A549 (cell line): Measurements from ENCODE around the gene IFI27L2. TPM values are rescaled to one million over a fixed set of nuclear protein-coding genes. Genes with fewer than 3 reads are reported as not detected.

ENCODE experiments used
- ATAC-seq, 2 experiments: fragments of 200-7000 bp in 1 of 2; fragments of >200 bp in 1 of 2; cut with Nextera tagmentation in 1 of 2; cut with Tn5 transposase in 1 of 2; 3 replicates each; pipeline versions ENCODE4 v1.8.0 to v1.9.1; 2018 to 2020; ENCODE audit warnings: mild to moderate bottlenecking in 1 of 2, moderate library complexity in 1 of 2
- CTCF ChIA-PET: fragments of 300-600 bp; sonication (Branson Sonifier 250); formaldehyde crosslinking; extraction: SDS; loops from one replicate; lab custom pipeline; 2021; ENCODE audit warnings: antibody characterized with exemption, inconsistent platforms; lab: Yijun Ruan, JAX
- POLR2A ChIA-PET: fragments of 350-600 bp; formaldehyde crosslinking; extraction: SDS; loops from one replicate; lab custom pipeline; 2021; ENCODE audit warnings: antibody characterized with exemption, inconsistent platforms; lab: Yijun Ruan, JAX
- DNase-seq, 2 experiments: peaks; one replicate each; pipeline versions ENCODE4 v3.0.0 to v3.0.0-alpha.2; 2011 to 2016; ENCODE audit warnings: low read depth in 1 of 2, low spot score in 1 of 2
- FAIRE-seq: peaks from 2 replicates; lab custom pipeline; 2011; peaks lifted over from hg19 to GRCh38; lab: Jason Lieb, UNC
- H3K27ac ChIP-seq, 2 experiments: fragments of >200 bp; sonication (Bioruptor Twin); formaldehyde crosslinking; 3 replicates each; pipeline ENCODE4 v1.5.1; 2016 to 2017
- H3K4me1 ChIP-seq: fragments of >200 bp; sonication (Bioruptor Twin); formaldehyde crosslinking; 3 replicates; pipeline ENCODE4 v1.6.1; 2016
- H3K4me2 ChIP-seq: fragments of >200 bp; sonication (Bioruptor Twin); formaldehyde crosslinking; 3 replicates; pipeline ENCODE4 v1.6.1; 2016
- H3K4me3 ChIP-seq: fragments of >200 bp; sonication (Bioruptor Twin); formaldehyde crosslinking; 3 replicates; pipeline ENCODE4 v1.5.1; 2016
- H3K9me3 ChIP-seq: fragments of >200 bp; sonication (Bioruptor Twin); formaldehyde crosslinking; 3 replicates; pipeline ENCODE4 v1.6.1; 2016
- CHD2 ChIP-seq: fragments of 150-350 bp; IDR thresholded peaks from 2 replicates; pipeline ENCODE4 v1.6.1; 2014; ENCODE audit warnings: low read length; ENCODE audit not compliant: partially characterized antibody
- ELK1 ChIP-seq: fragments of 150-350 bp; IDR thresholded peaks from 2 replicates; pipeline ENCODE4 v1.6.1; 2014; ENCODE audit warnings: low read depth, mild to moderate bottlenecking, low read length
- ESRRA ChIP-seq: fragments of 150-350 bp; IDR thresholded peaks from 2 replicates; pipeline ENCODE4 v1.6.1; 2014; ENCODE audit warnings: mild to moderate bottlenecking, low read length, borderline replicate concordance
- HDAC2 ChIP-seq: fragments of 200-600 bp; sonication (generic); IDR thresholded peaks from 2 replicates; pipeline ENCODE4 v1.6.1; 2016
- HEYL ChIP-seq: fragments of 250-450 bp; sonication (Bioruptor Pico); IDR thresholded peaks from 2 replicates; pipeline ENCODE4 v1.8.0; 2021; ENCODE audit warnings: mild to moderate bottlenecking, moderate library complexity
- HOXA7 ChIP-seq: fragments of 250-450 bp; sonication (Bioruptor Pico); IDR thresholded peaks from 2 replicates; pipeline ENCODE4 v1.5.0; 2020; ENCODE audit warnings: mild to moderate bottlenecking, moderate library complexity
- KDM1A ChIP-seq: fragments of 200-600 bp; sonication (generic); IDR thresholded peaks from 2 replicates; pipeline ENCODE4 v1.6.1; 2016; ENCODE audit warnings: low read depth, mild to moderate bottlenecking
- MAFK ChIP-seq: fragments of 450-650 bp; IDR thresholded peaks from 2 replicates; pipeline ENCODE4 v1.6.1; 2014; ENCODE audit not compliant: partially characterized antibody
- PBX3 ChIP-seq: IDR thresholded peaks from 2 replicates; pipeline ENCODE4 v1.6.1; 2012
- PHF8 ChIP-seq: fragments of 200-600 bp; sonication (generic); IDR thresholded peaks from 2 replicates; pipeline ENCODE4 v1.6.1; 2016; ENCODE audit warnings: low read depth, mild to moderate bottlenecking, antibody characterized with exemption, moderate library complexity, borderline replicate concordance
- RAD21 ChIP-seq, 2 experiments: fragments of >200 bp in 1 of 2; sonication (Bioruptor Twin) in 1 of 2; formaldehyde crosslinking in 1 of 2; IDR thresholded peaks in 1 of 2; conservative IDR thresholded peaks in 1 of 2; 2 replicates in 1 of 2; 3 replicates in 1 of 2; pipeline ENCODE4 v1.6.1; 2012 to 2018; ENCODE audit warnings: inconsistent platforms in 1 of 2
- SMC3 ChIP-seq: fragments of >200 bp; sonication (Bioruptor Twin); formaldehyde crosslinking; IDR thresholded peaks from 3 replicates; pipeline ENCODE4 v1.6.1; 2018; ENCODE audit warnings: inconsistent platforms
- ZFP36 ChIP-seq: fragments of 450-650 bp; IDR thresholded peaks from 2 replicates; pipeline ENCODE4 v1.6.1; 2014; ENCODE audit warnings: borderline replicate concordance; ENCODE audit not compliant: partially characterized antibody
- ZSCAN20 ChIP-seq: fragments of 250-450 bp; sonication (Bioruptor Pico); IDR thresholded peaks from 2 replicates; pipeline ENCODE4 v1.8.0; 2022; ENCODE audit warnings: mild to moderate bottlenecking, moderate library complexity
- WGBS: methylation state at CpG from one replicate; pipeline ENCODE4 v1.1.6; 2017; ENCODE audit errors: missing lambda C conversion rate; 5-methylcytosine and 5-hydroxymethylcytosine counted together
- polyA plus RNA-seq, 4 experiments: library from polyadenylated mRNA; depleted of rRNA in 3 of 4; stranded (reverse); fragments of >200 nt; fragmentation: RNase III in 1 of 4; extraction: RNeasy Plus Mini Kit Qiagen cat#74134 plus additional on column Dnase treatment in 1 of 4; gene quantifications; 2 replicates in 3 of 4; 3 replicates in 1 of 4; pipeline ENCODE4 v1.2.3, GENCODE V29; 2011 to 2017
- TF ChIP-seq, protein P1 (sequence below): fragments of >200 bp; sonication (Bioruptor Twin); formaldehyde crosslinking; IDR thresholded peaks from 3 replicates; pipeline ENCODE4 v1.5.1; 2016
- TF ChIP-seq, protein P2 (sequence below): IDR thresholded peaks from 2 replicates; pipeline ENCODE4 v1.6.1; 2012
- TF ChIP-seq, protein P3 (sequence below): fragments of 250-450 bp; sonication (Bioruptor Pico); IDR thresholded peaks from 2 replicates; pipeline ENCODE4 v1.5.0; 2020; ENCODE audit warnings: low read depth, mild to moderate bottlenecking, moderate library complexity

The IFI27L2 gene
- polyA plus RNA-seq, 2 of the 4 experiments (the other 2 are of a cell fraction): 20.3 to 64.4 TPM

DNA sequence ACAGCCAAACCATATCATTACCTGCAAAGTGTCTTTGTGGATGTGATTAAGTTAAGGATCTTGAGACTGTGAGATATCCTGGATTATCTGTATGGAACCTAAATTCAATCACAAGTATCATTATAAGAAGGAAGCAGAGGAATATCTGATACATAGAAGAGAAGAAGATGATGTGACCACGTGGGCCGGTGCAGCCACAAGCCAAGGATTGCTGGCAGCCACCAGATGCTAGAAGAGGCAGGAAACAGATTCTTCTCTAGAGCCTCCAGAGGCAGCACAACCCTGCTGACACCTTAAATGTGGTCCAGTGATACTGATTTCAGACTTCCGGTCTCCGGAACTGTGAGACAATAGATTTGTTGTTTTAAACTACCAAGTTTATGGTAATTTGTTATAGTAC is 6.1 kb upstream of the IFI27L2 start:
- ChIA-PET POLR2A (no interaction called here), CTCF (no interaction called here)
- Histone ChIP-seq H3K4me3 (no peak overlapping the region), H3K9me3 (no peaks in the 10 kb centered on the region), H3K4me1 (peaks cover 2% of the 10 kb centered on the region; the same call in 2 of the 3 replicates), H3K27ac (no peak overlapping the region), H3K4me2 (no peak overlapping the region)
- no peak for TF ChIP-seq ESRRA
- TF ChIP-seq ELK1: no peak
- ATAC-seq: no peak
- no peak for FAIRE-seq
- DNase-seq: no peak
- WGBS: 23% methylated on average over 4 of the region's 4 CpGs

- peak; percentile 55 to 69 for DNase-seq
- 0 out of 6 replicates have a peak, but pooled peaks of 1 of the 2 experiments have one; percentile 23 for ATAC-seq
- H3K4me3 ChIP-seq: no peak overlapping the region
- CTCF ChIA-PET: interaction anchor here (0.6 to 3.1 kb wide), 33 partner anchors 8 to 610 kb away, joined by 3 to 18 read pairs (median 3); partner anchors contain the start of gene PPP4R4
- H3K9me3 ChIP-seq: no peaks in the 10 kb centered on the region
- 48% methylated on average over 4 of the region's 4 CpGs for WGBS
- FAIRE-seq: no peak
- TF ChIP-seq PBX3: no peak
- no peak for TF ChIP-seq ZSCAN20
- no peak for TF ChIP-seq CHD2
- TF ChIP-seq SMC3: 0 out of 3 replicates have a peak, but pooled peaks have one; percentile 21
- TF ChIP-seq, protein P1, sequence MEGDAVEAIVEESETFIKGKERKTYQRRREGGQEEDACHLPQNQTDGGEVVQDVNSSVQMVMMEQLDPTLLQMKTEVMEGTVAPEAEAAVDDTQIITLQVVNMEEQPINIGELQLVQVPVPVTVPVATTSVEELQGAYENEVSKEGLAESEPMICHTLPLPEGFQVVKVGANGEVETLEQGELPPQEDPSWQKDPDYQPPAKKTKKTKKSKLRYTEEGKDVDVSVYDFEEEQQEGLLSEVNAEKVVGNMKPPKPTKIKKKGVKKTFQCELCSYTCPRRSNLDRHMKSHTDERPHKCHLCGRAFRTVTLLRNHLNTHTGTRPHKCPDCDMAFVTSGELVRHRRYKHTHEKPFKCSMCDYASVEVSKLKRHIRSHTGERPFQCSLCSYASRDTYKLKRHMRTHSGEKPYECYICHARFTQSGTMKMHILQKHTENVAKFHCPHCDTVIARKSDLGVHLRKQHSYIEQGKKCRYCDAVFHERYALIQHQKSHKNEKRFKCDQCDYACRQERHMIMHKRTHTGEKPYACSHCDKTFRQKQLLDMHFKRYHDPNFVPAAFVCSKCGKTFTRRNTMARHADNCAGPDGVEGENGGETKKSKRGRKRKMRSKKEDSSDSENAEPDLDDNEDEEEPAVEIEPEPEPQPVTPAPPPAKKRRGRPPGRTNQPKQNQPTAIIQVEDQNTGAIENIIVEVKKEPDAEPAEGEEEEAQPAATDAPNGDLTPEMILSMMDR: peak; percentile 82
- TF ChIP-seq, protein P2, sequence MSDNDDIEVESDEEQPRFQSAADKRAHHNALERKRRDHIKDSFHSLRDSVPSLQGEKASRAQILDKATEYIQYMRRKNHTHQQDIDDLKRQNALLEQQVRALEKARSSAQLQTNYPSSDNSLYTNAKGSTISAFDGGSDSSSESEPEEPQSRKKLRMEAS: no peak
- no peak for TF ChIP-seq ZFP36
- peak; percentile 58 to 62 for TF ChIP-seq RAD21 (conservative IDR thresholded peaks at IDR 0.05 in 1 of 2, IDR thresholded peaks at IDR 0.05 in 1 of 2)
- TF ChIP-seq, all 56 proteins: peak for 3
- Histone ChIP-seq H3K4me1 (peaks cover 4% of the 10 kb centered on the region; the same call in 2 of the 3 replicates), H3K27ac (no peak overlapping the region), H3K4me2 (no peak overlapping the region)
- POLR2A ChIA-PET: no interaction called here
Measured at GRCh38 chr14:94132285-94132887, 3.0 kb upstream of the IFI27L2 start.

- Histone ChIP-seq H3K27ac (peak overlapping the region; percentile 66 to 81; a peak in 4 of 6 replicates), H3K4me1 (peaks cover 4% of the 10 kb centered on the region; the same call in 2 of the 3 replicates), H3K9me3 (no peaks in the 10 kb centered on the region), H3K4me3 (peak overlapping the region; percentile 49), H3K4me2 (peak overlapping the region; percentile 94)
- DNase-seq (peak; percentile 52 to 54), FAIRE-seq (no peak), ATAC-seq (peak; percentile 58 to 77; a peak in 5 of 6 replicates)
- WGBS: under 1% methylated on average over 11 of the region's 12 CpGs
- ChIA-PET CTCF (interaction anchor here (0.5 to 2.9 kb wide), 9 partner anchors 11 to 488 kb away, joined by 3 to 16 read pairs (median 9); no protein-coding TSS in a partner anchor), POLR2A (interaction anchor here (0.6 to 1.4 kb wide), 2 partner anchors 39 to 49 kb away, joined by 3 read pairs; partner anchors contain the start of genes DDX24 and IFI27L1)
- TF ChIP-seq KDM1A (no peak), MAFK (no peak), ESRRA (no peak), HEYL (CRISPR knock-in tag) (no peak), HDAC2 (no peak), RAD21 (conservative IDR thresholded peaks at IDR 0.05 in 1 of 2, IDR thresholded peaks at IDR 0.05 in 1 of 2) (no peak), PHF8 (no peak), CHD2 (no peak), SMC3 (no peak), ZFP36 (no peak), ELK1 (no peak), HOXA7 (CRISPR knock-in tag) (no peak), PBX3 (no peak)
- TF ChIP-seq, protein P3, sequence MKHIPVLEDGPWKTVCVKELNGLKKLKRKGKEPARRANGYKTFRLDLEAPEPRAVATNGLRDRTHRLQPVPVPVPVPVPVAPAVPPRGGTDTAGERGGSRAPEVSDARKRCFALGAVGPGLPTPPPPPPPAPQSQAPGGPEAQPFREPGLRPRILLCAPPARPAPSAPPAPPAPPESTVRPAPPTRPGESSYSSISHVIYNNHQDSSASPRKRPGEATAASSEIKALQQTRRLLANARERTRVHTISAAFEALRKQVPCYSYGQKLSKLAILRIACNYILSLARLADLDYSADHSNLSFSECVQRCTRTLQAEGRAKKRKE: no peak
Measured at GRCh38 chr14:94129758-94130414, 482 bp upstream of the IFI27L2 start.
